Retina (tissue), 1 donor: Measurements from ENCODE around the gene TRIL.

Source experiments
- DNase-seq: peaks from one replicate; pipeline ENCODE4 v3.0.0-alpha.2; 2016

TRIL gene, protein sequence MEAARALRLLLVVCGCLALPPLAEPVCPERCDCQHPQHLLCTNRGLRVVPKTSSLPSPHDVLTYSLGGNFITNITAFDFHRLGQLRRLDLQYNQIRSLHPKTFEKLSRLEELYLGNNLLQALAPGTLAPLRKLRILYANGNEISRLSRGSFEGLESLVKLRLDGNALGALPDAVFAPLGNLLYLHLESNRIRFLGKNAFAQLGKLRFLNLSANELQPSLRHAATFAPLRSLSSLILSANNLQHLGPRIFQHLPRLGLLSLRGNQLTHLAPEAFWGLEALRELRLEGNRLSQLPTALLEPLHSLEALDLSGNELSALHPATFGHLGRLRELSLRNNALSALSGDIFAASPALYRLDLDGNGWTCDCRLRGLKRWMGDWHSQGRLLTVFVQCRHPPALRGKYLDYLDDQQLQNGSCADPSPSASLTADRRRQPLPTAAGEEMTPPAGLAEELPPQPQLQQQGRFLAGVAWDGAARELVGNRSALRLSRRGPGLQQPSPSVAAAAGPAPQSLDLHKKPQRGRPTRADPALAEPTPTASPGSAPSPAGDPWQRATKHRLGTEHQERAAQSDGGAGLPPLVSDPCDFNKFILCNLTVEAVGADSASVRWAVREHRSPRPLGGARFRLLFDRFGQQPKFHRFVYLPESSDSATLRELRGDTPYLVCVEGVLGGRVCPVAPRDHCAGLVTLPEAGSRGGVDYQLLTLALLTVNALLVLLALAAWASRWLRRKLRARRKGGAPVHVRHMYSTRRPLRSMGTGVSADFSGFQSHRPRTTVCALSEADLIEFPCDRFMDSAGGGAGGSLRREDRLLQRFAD

DNA sequence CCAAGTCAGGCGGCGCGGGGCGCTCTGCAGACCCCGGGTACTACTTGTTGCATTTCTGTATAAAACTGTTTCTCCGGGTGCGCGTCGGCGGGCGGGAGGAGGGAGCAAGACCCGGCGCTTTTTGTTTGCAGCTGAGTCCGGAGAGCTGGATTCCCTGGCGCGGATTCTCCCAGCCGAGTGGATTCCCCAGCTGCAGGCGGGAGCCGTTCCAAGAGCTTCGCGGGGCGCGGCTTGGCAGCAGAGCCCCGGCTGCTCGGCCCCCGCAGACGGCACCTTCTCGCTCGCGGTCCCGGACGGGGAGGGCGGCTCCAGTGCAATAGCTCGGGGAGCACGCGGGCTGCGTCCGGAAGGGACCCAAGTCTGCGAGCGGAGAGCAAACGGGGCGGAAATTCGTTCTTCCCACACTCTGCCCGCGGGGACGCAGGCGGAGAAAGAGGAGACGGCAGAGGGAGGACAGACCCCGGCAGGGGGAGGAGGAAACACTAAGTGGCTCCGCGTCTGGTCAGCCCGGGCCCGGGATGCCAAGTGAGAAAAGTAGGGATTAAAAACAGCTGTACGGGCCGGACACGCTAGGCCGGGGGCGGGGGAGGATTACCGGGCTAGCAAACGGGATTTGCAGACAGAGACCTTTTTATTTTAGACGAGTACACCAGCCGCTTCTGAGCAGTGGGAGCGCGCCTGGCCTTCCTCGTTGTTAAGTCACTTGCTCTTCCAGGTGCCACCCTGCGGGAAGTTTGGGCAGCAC, at the start of gene TRIL:
Gene TRIL (minus strand): TSS at position 96 of the 745 bp plus-strand sequence. CDS start 284 bp downstream, outside the sequence.
- DNase-seq = peak; percentile 92

DNA sequence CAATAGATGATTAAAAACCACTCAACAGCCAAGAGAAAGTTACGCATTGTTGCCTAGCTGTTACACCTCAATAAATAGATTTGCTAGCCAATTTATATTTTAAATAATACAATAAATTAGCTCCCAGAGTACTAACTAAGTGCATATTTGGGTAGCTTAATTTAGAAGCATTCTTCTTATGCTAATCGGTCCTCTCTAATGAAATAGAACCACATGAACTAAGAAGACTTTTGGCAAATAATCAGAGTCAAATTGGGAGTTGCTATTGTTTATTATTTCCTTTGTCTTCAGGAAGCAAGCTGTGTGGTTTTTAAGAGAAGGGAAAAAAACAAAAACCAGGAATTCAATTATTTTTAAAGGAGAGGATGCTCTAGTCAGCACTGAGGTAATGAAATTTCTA, 49.0 kb upstream of the TRIL start:
- DNase-seq = no peak

DNA sequence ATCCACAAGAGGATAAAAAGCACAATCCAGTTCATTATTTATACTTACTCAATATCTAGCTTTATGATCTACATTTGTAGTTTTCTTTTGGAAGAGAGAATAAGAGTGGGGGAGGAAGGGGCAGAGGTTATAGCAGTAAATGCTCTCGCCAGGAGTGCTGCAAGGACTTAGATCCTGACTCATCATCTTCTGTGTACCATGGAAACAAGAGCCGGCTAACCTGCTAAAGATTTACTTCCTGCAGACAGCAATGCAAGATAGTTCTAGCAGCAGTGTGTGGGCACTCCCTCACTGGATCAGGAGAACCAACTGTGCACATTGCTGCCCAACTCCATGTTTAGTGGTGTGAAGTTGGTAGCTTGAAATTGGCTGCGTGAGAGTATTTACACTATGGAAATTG, 47.7 kb upstream of the TRIL start:
- DNase-seq = no peak

DNA sequence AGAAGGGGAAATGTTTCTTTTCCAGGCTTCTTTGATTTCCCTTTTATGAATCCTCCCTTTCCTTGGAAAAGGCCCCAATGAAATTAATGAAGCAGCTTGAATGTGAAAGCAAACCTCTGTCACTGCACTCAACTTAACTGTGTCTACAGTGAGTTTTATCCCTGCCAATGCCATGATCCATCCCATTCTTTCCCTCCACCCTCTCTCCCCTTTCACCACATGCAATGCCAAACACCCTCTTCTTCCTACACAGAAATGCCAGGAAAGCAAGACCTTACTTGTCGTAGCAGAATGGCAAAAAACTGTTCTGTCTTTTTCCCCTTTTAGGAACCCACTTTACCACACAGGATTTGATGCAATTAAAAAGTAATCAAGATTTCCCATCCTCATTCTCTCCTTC, 47.3 kb upstream of the TRIL start:
- no peak for DNase-seq

DNA sequence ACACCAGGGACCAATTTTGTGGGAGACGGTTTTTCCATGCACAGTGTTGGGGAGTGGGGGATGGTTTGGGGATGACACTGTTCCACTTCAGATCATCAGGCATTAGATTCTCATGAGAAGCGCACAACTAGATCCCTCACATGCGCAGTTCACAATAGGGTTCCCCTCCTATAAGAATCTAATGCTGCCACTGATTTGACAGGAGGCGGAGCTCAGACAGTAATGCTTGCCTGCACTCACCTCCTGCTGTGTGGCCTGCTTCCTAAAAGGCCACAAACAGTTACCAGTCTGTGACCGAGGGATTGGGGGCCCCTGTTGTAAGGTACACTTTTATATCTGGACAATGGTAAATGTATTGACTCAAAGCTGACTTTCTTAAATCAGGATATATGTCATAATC, 45.6 kb upstream of the TRIL start:
- no peak for DNase-seq

DNA sequence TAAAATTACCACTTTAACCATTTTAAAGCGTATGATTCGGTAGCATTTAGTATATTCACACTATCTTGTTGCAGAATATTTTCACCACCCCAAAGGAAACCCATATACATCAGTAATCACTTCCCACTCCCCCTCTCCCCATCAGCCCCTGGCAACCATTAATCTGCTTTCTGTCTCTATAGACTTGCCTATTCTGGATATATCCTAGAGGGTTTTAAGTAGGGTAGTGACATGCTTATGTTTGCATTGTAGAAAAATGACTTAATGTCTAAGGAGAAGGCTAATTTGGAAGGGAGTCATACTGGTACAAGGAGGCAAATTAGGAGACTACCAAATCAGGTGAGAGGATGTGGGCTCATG, 42.6 kb upstream of the TRIL start:
- no peak for DNase-seq

- peak; percentile 24 for DNase-seq
Measured at GRCh38 chr7:28999895-29000716, 42.0 kb upstream of the TRIL start.

GRCh38 chr7:28999427-28999826, 41.3 kb upstream of the TRIL start:
- no peak for DNase-seq

- peak; percentile 38 for DNase-seq
Measured at GRCh38 chr7:28998105-28998504, 40.0 kb upstream of the TRIL start.

GRCh38 chr7:28996836-28997235, 38.7 kb upstream of the TRIL start:
- no peak for DNase-seq

- DNase-seq = no peak
Measured at GRCh38 chr7:28993371-28993770, 35.2 kb upstream of the TRIL start.

DNA sequence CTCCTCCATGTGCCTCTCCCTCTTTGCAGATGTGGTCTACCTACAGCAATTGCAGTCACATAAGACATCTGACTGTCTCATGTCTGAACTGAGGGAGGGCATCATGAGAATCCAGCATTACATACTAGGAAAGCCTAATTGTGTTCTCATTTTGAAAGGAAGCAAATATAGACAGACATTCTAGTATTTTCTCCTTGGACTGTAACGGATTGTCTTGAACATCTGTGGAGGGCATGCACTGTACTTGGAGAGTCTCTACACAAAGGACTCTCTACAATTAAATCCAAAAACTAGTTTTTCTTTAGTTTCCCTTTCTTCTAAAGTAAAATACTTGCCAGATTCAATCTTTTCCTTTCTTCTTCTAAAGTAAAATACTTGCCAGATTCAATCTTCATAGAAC, 34.7 kb upstream of the TRIL start:
- no peak for DNase-seq

- DNase-seq = no peak
Measured at GRCh38 chr7:28990200-28990960, 32.2 kb upstream of the TRIL start.

DNA sequence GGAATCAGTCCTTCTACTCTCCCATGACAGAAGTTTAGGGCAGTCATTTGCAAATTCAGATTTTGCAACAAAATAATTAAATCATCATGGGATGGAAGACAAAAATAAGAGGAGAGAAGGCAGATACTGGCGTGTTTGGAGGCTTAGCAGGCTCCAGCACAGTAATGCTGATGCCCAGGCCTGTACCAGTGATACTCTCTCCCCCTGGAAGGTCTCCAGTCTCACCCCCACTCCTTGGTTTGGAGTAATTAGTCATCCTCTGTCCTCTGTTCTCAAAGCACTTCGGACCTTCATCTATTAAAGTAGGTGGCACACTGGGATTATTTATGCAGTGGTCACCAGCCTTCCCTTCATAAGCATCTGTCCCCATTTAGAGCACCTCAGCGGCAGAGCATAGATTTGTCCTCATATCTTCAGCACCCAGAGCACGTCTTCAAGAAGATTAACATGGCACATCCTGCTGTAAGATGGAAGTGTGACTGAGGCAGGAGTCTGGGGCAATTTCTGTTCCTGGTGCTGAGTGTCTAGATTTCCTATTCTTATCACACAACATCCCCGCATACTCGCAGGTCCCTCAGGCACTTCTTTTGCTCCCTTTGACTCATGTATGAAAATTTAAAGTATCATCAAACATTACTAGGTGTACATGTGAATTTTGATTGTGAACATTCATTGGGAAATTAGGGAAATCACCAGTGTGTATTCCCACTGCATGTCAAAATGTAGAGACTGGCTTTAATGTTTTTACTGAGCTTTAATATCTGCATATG, 31.3 kb upstream of the TRIL start:
- DNase-seq = no peak

DNA sequence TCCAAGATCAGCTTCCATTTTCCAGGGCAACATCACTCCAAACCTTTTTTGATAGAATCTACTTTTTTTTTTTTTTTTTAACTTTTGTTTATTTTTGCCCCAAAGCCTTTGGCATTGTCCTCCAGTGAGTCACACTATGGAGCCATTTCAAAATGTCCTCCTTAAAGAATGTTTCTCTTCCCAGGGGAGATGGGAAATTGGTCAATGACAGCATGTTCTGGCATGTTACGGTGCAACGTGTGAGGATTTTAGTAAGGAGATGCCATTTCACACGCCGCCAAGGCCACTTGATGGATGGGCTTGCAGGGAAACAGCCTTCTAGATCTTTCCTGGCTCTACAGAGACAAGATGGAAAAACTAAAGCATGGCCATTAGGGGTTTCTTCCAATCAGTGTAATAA, 30.7 kb upstream of the TRIL start:
- DNase-seq = no peak

GRCh38 chr7:28988091-28988490, 30.0 kb upstream of the TRIL start:
- no peak for DNase-seq

DNA sequence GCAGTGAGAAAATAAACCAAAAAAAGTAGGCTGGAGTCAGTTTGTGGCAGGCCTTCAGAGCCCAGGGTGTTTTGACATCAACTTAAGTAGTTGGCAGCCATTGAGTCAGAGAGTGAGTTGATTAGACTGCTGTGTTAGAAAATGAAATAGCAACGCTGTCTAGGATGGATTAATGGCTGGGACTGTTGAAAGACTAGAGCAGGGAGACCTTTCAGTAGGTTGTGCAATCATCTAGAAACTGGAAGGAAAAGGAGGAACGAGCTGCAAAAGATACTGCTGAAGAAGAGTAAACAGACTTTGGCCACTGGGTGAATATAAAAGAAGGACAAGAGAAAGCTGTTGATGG, 28.6 kb upstream of the TRIL start:
- no peak for DNase-seq

DNA sequence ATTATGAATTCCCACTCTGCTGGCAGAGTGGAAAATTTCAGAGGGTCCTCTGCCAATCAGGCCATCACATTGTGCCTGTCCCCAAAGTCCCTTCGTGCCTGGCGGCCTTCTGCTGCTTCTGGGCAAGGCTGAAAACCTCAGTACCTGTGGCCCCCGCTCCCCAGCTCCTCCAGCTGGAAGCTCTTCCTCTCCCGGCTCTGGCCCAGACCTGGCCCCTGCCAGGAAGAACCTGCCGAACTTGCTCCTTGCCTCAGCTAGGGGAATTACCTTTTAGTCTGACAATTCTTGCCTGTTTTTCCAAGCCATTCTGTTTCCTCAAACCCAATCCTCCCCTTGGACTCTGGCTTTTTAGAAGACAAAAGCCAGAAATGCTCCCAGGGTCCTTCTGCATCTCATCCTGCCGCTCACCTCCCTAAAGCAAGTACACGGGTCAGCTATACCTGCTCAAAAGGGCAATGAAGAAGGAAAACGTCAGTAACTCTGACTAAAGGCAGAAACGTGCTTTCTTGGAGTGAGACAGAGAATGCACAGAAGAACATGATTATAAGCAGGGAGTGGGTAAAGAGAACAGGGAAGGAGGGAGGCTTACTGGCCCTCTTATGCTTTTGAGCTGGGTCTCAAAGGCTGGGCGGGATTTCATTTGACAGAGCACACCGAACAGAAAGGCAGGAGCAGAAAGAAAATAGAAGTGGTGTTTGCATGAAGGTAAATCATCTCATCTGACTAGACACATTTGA, 28.1 kb upstream of the TRIL start:
- DNase-seq = no peak

- DNase-seq = no peak
Measured at GRCh38 chr7:28984631-28985030, 26.5 kb upstream of the TRIL start.

DNA sequence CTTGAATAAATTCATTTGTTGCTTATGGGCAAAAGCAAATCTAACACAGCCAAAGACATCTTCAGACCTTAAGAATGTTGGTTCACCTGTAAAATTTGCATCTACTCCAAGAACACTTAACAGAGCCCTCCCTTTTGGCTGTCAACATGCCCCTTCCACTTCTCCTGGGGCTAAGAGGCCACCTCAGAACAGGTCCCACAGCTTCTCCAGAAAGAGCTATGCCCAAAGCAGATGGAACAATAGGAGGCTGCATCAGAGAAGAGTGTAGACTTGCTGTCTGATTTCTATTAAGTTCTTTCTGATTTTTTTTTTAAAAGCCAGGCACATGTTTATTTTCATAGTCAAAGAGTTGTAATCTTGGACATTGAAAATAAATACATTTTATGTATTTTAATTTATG, 26.1 kb upstream of the TRIL start:
- no peak for DNase-seq
